ENCODE measurements around the gene ZNF367. TPM values are rescaled to one million over a fixed set of nuclear protein-coding genes. Genes with fewer than 3 reads are reported as not detected.

Gene ZNF367
- 6.2 and 7.4 TPM in 2 replicates for total RNA-seq (2014; rRNA removed; shearing (Covaris generic))
- polyA plus RNA-seq (2014; cell fraction: nucleus; rRNA removed): 15.1 and 26.1 TPM in 2 replicates

DNA sequence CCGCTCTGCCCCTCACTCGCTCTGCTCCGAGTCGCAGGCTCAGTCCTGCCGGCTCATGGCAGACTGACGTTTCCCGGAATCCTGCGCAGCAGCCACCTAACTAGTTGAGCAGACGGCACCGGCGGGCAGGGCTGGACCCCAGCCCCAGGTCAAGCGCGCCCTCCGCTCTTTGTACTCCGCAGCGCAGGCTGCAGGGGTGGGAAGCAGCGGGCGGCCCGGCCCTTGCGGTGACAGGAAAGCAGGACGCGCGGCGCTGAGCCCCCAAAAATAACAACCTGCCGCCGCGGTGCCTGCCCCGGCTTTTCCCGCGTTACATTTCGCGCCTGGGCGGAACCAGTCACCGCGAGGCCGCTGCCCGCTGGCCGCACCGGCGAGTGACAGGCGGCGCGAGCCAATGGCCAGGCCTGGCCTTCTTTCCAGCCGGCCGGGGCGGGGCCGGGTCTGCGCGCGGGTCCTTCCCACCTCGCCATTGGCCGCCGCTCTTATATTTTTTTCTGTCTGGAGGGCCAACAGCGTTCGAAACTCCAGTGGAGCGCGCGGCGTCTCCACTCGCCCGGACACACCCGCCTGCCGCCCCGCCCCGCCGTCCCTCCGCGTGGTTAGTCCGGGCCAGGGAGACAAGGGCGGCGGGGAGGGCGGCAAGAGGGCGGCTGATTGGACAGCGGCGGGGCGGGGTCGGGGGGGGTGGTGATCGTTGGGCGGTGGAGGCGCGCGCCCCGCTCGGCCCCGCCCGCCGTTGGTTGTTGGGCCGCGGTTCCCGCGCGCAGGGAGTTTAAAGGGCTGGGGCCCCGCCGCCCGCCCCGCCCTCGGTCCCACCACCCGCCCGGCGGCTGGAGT, at the start of gene ZNF367:
ZNF367 (minus strand) TSS at position 288 of the 837 bp plus-strand sequence. CDS start 338 bp downstream, outside the sequence.
- peak; percentile 96 for DNase-seq (ENCODE audit: extremely low read depth, low read depth)

DNA sequence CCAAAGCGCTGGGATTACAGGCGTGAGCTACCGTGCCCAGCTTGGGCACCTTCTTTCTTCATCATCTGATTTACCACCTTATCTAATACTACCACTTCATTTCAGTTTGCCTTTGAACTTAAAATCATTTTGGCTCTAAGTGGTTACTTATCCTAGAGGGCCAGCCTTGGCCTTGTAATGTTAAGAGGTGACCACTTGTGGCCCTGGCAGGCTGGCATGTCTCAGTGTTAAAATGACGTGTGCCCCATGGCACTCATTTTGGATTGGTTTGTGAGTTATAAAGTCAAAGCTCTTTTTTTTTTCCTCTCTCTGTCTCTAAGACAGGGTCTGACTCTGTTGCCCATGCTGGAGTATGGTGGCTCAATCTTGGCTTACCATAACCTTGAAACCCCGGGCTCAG, 49.6 kb upstream of the ZNF367 start:
- DNase-seq (ENCODE audit: extremely low read depth, low read depth): no peak

GRCh38 chr9:96464426-96464825, 46.3 kb upstream of the ZNF367 start:
- no peak for DNase-seq (ENCODE audit: extremely low read depth, low read depth)

- no peak for DNase-seq (ENCODE audit: extremely low read depth, low read depth)
Measured at GRCh38 chr9:96462541-96462940, 44.4 kb upstream of the ZNF367 start.

DNA sequence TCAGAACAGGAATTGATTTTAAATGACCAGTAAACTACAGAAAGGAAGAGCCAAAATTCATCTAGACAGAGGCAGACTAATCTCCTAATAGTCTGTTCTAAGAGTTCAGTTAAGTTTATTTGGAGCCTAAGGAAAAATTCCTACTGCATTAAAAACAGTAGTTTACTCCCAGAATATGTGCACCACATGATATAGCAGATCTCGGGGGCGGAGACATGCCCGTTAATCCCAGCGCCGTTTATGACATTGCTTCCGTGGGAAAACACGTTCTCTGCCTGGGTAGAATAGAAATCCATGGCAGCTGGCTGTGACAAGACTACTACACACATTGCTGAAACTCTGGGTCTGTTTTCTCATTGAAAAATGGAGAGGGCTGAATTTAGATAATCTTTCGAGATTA, 43.2 kb upstream of the ZNF367 start:
- DNase-seq (ENCODE audit: extremely low read depth, low read depth): no peak

- DNase-seq (ENCODE audit: extremely low read depth, low read depth): no peak
Measured at GRCh38 chr9:96460882-96461281, 42.7 kb upstream of the ZNF367 start.

DNA sequence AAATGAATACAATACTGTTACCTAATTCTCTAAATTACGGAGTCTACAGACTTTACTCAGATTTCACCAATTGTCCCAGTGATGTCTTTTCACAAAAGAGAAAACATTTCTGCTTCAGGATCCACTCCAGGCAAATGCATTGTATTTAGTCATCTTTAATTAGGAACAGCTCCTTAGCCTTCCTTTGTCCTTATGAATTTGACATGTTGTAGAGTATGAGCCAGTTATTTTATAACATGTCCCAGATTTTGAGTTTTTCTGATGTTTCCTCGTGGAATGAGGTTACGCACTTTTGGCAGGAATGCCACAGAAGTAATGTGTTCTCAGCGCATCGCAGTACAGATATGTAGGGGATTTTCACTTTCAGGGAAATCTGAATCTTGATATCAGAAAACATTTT, 42.3 kb upstream of the ZNF367 start:
- DNase-seq (ENCODE audit: extremely low read depth, low read depth): no peak

DNA sequence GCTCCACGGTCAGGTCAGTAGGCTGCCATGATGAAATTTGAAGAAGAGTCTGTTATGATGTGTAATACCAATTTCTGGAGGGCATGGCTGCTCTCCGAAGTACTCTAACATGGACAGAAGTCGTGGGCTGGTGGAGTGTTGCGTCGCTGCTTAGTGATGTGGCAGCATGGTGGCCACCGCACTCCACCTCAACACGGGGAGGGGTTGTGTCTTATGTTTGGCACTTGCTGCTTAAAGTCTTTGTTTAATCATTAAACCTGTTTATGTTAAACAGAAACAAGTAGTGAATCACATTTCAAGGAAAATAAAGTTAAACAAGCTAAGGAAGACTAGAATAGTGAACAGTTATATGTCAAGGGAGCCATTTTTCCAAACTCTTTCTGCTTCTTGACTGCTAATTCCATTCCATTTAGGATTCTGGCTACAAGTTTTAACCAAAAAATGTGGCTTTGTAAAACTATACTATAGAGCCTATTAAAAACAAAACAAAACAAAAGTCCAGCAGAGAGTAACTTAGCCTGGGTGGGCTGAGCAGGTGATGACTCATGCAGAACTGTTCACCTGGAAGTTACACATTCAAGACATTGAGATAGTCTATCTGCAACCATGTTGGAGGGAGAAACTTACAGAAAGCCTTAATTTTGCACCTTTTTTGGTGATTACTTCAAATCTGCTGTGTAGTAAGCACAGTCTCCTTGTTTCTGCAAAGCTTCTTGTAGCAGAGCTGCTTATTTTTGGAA, 41.3 kb upstream of the ZNF367 start:
- DNase-seq (ENCODE audit: extremely low read depth, low read depth): no peak

GRCh38 chr9:96458226-96458625, 40.1 kb upstream of the ZNF367 start:
- no peak for DNase-seq (ENCODE audit: extremely low read depth, low read depth)

DNA sequence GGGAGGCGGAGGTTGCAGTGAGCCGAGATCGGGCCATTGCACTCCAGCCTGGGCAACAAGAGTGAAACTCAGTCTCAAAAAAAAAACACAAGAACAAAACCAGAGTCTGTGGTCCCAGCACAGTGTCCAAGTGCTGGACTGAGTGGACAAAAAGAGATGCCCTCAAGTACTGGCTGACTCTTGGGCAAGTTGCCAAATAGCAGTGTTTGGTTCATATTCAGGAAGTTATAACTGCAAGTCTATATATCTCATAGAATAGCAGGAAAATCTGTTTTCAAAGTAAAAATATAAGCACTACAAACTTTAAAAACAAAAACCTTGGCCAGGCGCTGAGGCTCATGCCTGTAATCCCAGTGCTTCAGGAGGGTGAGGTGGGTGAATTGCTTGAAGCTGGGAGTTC, 39.1 kb upstream of the ZNF367 start:
- no peak for DNase-seq (ENCODE audit: extremely low read depth, low read depth)

DNA sequence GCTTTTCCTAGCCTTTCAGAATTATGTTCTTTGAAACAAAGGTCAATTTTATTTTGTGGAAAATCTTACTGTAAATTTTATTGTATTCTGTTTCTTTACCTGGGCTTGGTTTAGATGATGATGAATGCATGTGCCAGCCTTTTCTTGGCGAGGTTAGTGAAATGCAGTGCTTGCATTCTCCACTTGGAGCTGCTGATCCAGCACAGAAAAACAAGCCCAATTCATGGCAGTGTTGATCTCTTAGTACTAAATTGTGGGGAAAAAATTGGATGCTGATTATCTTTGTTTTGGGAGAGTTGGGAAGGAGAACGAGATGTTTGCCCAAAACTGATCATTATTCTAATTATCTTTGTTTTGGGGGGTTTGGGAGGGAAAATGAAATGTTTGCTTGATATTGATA, 35.5 kb upstream of the ZNF367 start:
- peak; percentile 21 for DNase-seq (ENCODE audit: extremely low read depth, low read depth)

GRCh38 chr9:96450613-96451528, 32.7 kb upstream of the ZNF367 start:
- DNase-seq (ENCODE audit: extremely low read depth, low read depth): no peak

DNA sequence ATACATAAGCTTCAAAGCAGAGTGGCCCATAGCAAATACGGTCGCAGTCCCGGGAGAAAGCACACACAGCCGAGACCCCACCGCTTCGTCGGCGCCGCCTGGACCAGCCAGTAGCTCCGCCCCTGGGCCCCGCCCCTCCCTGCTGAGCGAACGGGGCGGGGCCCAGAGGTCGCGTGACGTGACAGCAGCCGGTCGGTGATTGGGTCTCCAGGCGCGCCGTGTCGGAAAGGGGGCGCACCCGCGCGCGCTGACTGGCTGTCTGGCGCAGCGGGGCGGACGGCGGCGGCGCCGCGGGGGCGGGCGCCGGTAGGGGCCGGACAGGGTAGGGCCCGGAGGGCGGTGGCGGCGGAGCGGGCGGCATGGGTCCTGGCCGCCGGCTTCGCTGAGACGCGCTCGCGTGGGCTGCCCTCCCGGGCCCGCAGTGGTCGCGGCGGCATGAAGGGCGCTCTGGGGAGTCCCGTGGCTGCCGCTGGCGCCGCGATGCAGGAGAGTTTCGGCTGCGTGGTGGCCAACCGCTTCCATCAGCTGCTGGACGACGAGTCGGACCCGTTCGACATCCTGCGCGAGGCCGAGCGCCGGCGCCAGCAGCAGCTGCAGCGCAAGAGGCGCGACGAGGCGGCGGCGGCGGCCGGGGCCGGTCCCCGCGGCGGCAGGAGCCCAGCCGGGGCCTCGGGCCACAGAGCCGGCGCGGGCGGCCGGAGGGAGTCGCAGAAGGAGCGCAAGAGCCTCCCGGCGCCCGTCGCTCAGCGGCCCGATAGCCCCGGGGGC, 31.9 kb upstream of the ZNF367 start, which contains the start of gene HABP4:
HABP4 (plus strand) TSS at position 325 of the 768 bp plus-strand sequence; CDS start at position 436, 111 bp downstream.
- DNase-seq (ENCODE audit: extremely low read depth, low read depth): peak; percentile 94

GRCh38 chr9:96449523-96449844, 31.3 kb upstream of the ZNF367 start:
- no peak for DNase-seq (ENCODE audit: extremely low read depth, low read depth)

GRCh38 chr9:96448546-96449170, 30.5 kb upstream of the ZNF367 start:
- DNase-seq (ENCODE audit: extremely low read depth, low read depth): no peak

GRCh38 chr9:96447406-96447805, 29.2 kb upstream of the ZNF367 start:
- no peak for DNase-seq (ENCODE audit: extremely low read depth, low read depth)

DNA sequence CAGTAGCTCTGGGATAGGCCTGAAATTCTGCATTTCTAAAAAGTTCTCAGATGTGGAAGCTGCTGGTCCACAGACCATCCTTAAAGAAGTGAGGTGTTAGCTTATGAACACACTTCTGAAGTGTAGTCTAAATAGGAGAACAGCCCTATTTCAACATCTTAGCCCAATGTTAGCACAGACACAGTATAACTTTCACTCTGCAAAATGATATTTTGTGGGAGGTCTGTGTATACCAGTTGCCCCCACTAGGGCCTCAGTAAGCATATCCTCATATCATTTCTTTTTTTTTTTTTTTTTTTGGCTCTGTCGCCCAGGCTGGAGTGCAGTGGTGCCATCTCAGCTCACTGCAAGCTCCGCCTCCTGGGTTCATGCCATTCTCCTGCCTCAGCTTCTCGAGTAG, 24.3 kb upstream of the ZNF367 start:
- DNase-seq (ENCODE audit: extremely low read depth, low read depth): no peak

- DNase-seq (ENCODE audit: extremely low read depth, low read depth): peak; percentile 26
Measured at GRCh38 chr9:96441798-96442445, 23.8 kb upstream of the ZNF367 start.

- DNase-seq (ENCODE audit: extremely low read depth, low read depth): no peak
Measured at GRCh38 chr9:96440671-96441199, 22.6 kb upstream of the ZNF367 start.

Data from NCI-H460 (cell line).